HepG2 (cell line): ENCODE data around the gene SMPD3. TPM values are rescaled to one million over a fixed set of nuclear protein-coding genes. Genes with fewer than 3 reads are reported as not detected.

Experiments used
- ATAC-seq: fragments of 200-7000 bp; cut with Tn5 transposase; 3 replicates; pipeline ENCODE4 v1.9.1; 2020; ENCODE audit warnings: mild to moderate bottlenecking, moderate library complexity
- BruUV-seq: library from RNA; stranded (reverse); fragments of 400-500 nt; replicated peaks from 2 replicates; lab custom pipeline; 2021; lab: Mats Ljungman, UMichigan
- CTCF ChIA-PET: fragments of 300-600 bp; formaldehyde crosslinking; extraction: SDS; loops from one replicate; lab custom pipeline; 2021; ENCODE audit warnings: low total read pairs, inconsistent platforms, low intra/inter-chr PET ratio; lab: Yijun Ruan, JAX
- POLR2A ChIA-PET: fragments of 350-600 bp; sonication (Branson Sonifier 250); formaldehyde crosslinking; loops from one replicate; lab custom pipeline; 2020; ENCODE audit warnings: antibody characterized with exemption, inconsistent platforms; lab: Yijun Ruan, JAX
- DNase-seq: peaks from one replicate; pipeline ENCODE4 v3.0.0-alpha.2; 2015; ENCODE audit warnings: low spot score
- FAIRE-seq: peaks from 3 replicates; lab custom pipeline; 2011; peaks lifted over from hg19 to GRCh38; lab: Jason Lieb, UNC
- H2AFZ ChIP-seq: one replicate; pipeline ENCODE4 v1.6.1; 2011; ENCODE audit warnings: low read length, inconsistent platforms
- H3K27ac ChIP-seq: fragments of 300-600 bp; 3 replicates; pipeline ENCODE4 v1.8.0; 2011; ENCODE audit warnings: mixed run types, mild to moderate bottlenecking, mixed read lengths, low read length, inconsistent platforms; ENCODE audit not compliant: insufficient read depth; ENCODE audit errors: extremely low read length
- H3K27me3 ChIP-seq, 2 experiments: fragments of 200-600 bp in 1 of 2; 2 replicates in 1 of 2; 3 replicates in 1 of 2; pipeline versions ENCODE4 v1.6.0 to v1.8.0; 2011; ENCODE audit warnings: low read length in 2 of 2, mild to moderate bottlenecking in 2 of 2, moderate library complexity in 2 of 2, inconsistent platforms in 1 of 2; ENCODE audit not compliant: insufficient read depth in 2 of 2, control insufficient read depth in 1 of 2
- H3K36me3 ChIP-seq, 2 experiments: fragments of 200-600 bp in 1 of 2; replicated peaks in 1 of 2; 2 replicates in 1 of 2; 3 replicates in 1 of 2; pipeline versions ENCODE4 v1.5.1 to v1.8.0; 2011; ENCODE audit warnings: low read length in 2 of 2, inconsistent platforms in 1 of 2; ENCODE audit not compliant: insufficient read depth in 2 of 2, control insufficient read depth in 1 of 2
- H3K4me1 ChIP-seq: 2 replicates; pipeline ENCODE4 v1.5.1; 2012; ENCODE audit warnings: low read length, inconsistent platforms; ENCODE audit not compliant: insufficient read depth
- H3K4me2 ChIP-seq: 2 replicates; pipeline ENCODE4 v1.6.0; 2011; ENCODE audit warnings: low read depth, low read length, inconsistent platforms
- H3K4me3 ChIP-seq, 3 experiments: fragments of 200-600 bp in 1 of 3; sonication (generic), shearing (Covaris generic) in 1 of 3; replicated peaks in 1 of 3; 2 replicates each; pipeline ENCODE4 v1.5.1; 2011 to 2016; ENCODE audit warnings: low read length in 3 of 3, inconsistent platforms in 2 of 3, low read depth in 2 of 3, mild to moderate bottlenecking in 2 of 3, control low read depth in 1 of 3, mixed read lengths in 1 of 3; ENCODE audit not compliant: insufficient read depth in 1 of 3
- H3K79me2 ChIP-seq: one replicate; pipeline ENCODE4 v1.6.1; 2011; ENCODE audit warnings: low read length, inconsistent platforms; ENCODE audit not compliant: insufficient read depth
- H3K9ac ChIP-seq: 2 replicates; pipeline ENCODE4 v1.6.0; 2011; ENCODE audit warnings: mild to moderate bottlenecking, low read depth, low read length, inconsistent platforms; ENCODE audit not compliant: insufficient read depth
- H3K9me3 ChIP-seq: 2 replicates; pipeline ENCODE4 v1.5.1; 2012; ENCODE audit warnings: mild to moderate bottlenecking, low read length
- H4K20me1 ChIP-seq: 2 replicates; pipeline ENCODE4 v1.6.0; 2011; ENCODE audit warnings: inconsistent platforms, mild to moderate bottlenecking, low read length, moderate library complexity; ENCODE audit not compliant: insufficient read depth
- ATF1 ChIP-seq: IDR thresholded peaks from 2 replicates; pipeline ENCODE4 v1.6.1; 2016; ENCODE audit warnings: mild to moderate bottlenecking, control low read depth
- FOSL1 ChIP-seq: sonication (generic); formaldehyde crosslinking; IDR thresholded peaks from 2 replicates; pipeline ENCODE4 v1.9.0; 2021; ENCODE audit warnings: missing genetic modification reagents, borderline replicate concordance
- MNT ChIP-seq: fragments of 450-650 bp; IDR thresholded peaks from 2 replicates; pipeline ENCODE4 v1.6.1; 2016
- MTA3 ChIP-seq: sonication (generic); formaldehyde crosslinking; IDR thresholded peaks from 2 replicates; pipeline ENCODE4 v1.4.0; 2020; ENCODE audit warnings: missing genetic modification reagents
- NFIC ChIP-seq: IDR thresholded peaks from 2 replicates; pipeline ENCODE4 v1.6.1; 2012; ENCODE audit warnings: mild to moderate bottlenecking, low read length, inconsistent platforms
- NFKB2 ChIP-seq: sonication (generic); formaldehyde crosslinking; IDR thresholded peaks from 2 replicates; pipeline ENCODE4 v1.4.0; 2020; ENCODE audit warnings: missing genetic modification reagents, borderline replicate concordance
- NKX3-1 ChIP-seq: sonication (generic); formaldehyde crosslinking; IDR thresholded peaks from 2 replicates; pipeline ENCODE4 v1.5.0; 2020; ENCODE audit warnings: missing genetic modification reagents
- PHB2 ChIP-seq: fragments of 450-650 bp; IDR thresholded peaks from 2 replicates; pipeline ENCODE4 v1.6.1; 2018; ENCODE audit not compliant: partially characterized antibody
- ZBTB34 ChIP-seq: sonication (generic); formaldehyde crosslinking; IDR thresholded peaks from 2 replicates; pipeline ENCODE4 v1.8.0; 2022; ENCODE audit warnings: mild to moderate bottlenecking, missing genetic modification reagents
- ZNF143 ChIP-seq: sonication (generic); formaldehyde crosslinking; IDR thresholded peaks from 2 replicates; pipeline ENCODE4 v1.4.0; 2020; ENCODE audit warnings: missing genetic modification reagents
- ZNF256 ChIP-seq: sonication (generic); formaldehyde crosslinking; conservative IDR thresholded peaks from 2 replicates; pipeline ENCODE4 v1.4.0; 2020; ENCODE audit warnings: missing genetic modification reagents
- ZNF557 ChIP-seq: sonication (generic); formaldehyde crosslinking; IDR thresholded peaks from 2 replicates; pipeline ENCODE4 v1.4.0; 2020; ENCODE audit warnings: missing genetic modification reagents
- ZNF652 ChIP-seq: IDR thresholded peaks from 2 replicates; pipeline ENCODE4 v1.6.1; 2016; ENCODE audit warnings: low read depth, borderline replicate concordance
- ZNF703 ChIP-seq: sonication (generic); formaldehyde crosslinking; IDR thresholded peaks from 2 replicates; pipeline ENCODE4 v1.5.1; 2020; ENCODE audit warnings: missing genetic modification reagents, mild to moderate bottlenecking, moderate library complexity, borderline replicate concordance
- ZSCAN31 ChIP-seq: sonication (generic); formaldehyde crosslinking; IDR thresholded peaks from 2 replicates; pipeline ENCODE4 v1.5.0; 2020; ENCODE audit warnings: low read depth, mild to moderate bottlenecking, missing genetic modification reagents
- WGBS: methylation state at CpG from one replicate; pipeline ENCODE4 v1.1.6; 2017; ENCODE audit warnings: low lambda C conversion rate; 5-methylcytosine and 5-hydroxymethylcytosine counted together
- in situ Hi-C: cut with HindIII; loops from 2 replicates; pipeline ENCODE4 v1.10.0; 2017; ENCODE audit warnings: low pct_unique_long_range_greater_than_20kb; ENCODE audit not compliant: extremely low pct_ligation_motif_present
- intact Hi-C: fragments of 100-400 bp; cut with micrococcal nuclease; formaldehyde crosslinking; loops from one replicate; pipeline ENCODE4 v1.10.0; 2022; ENCODE audit not compliant: unreplicated experiment
- polyA plus RNA-seq, 8 experiments: library from polyadenylated mRNA; depleted of rRNA in 3 of 8; stranded (reverse) in 7 of 8; unstranded in 1 of 8; fragments of >200 nt; fragmentation: Illumina TruSeq in 4 of 8; extraction: Trizol in 4 of 8; gene quantifications; 2 replicates each; pipeline versions ENCODE4 v1.2.1 to v1.2.3, GENCODE V29; 2011 to 2016; ENCODE audit warnings: low read depth in 4 of 8, missing spikeins in 1 of 8, mixed read lengths in 1 of 8; ENCODE audit not compliant: insufficient read depth in 1 of 8
- total RNA-seq, 5 experiments: library from RNA; depleted of rRNA; stranded (reverse); fragments of >200 nt; fragmentation: Illumina TruSeq; extraction: Trizol; gene quantifications; 2 replicates each; pipeline ENCODE4 v1.2.3, GENCODE V29; 2016; ENCODE audit warnings: low read depth in 1 of 5

Gene SMPD3
- total and polyA plus RNA-seq, 2 of the 13 experiments (the other 11 are each of a cell fraction or from before 2014, with no cell fraction given), result 0.07 to 0.32 TPM

GRCh38 chr16:68480084-68480995 lies 32.0 kb upstream of the SMPD3 start:
- BruUV-seq, result no TSS peak
- in situ Hi-C loops, result no loop called here

GRCh38 chr16:68479271-68479670 lies 31.0 kb upstream of the SMPD3 start:
- Histone ChIP-seq H3K9ac (no peak overlapping the region), H3K4me3 (no peak overlapping the region), H3K4me2 (no peak overlapping the region), H3K27me3 (peaks cover 0 to 5% of the 10 kb centered on the region in 2 experiments; a peak in 1 of 5 replicates), H3K27ac (no peak overlapping the region), H4K20me1 (no peaks in the 10 kb centered on the region), H3K79me2 (no peaks in the 10 kb centered on the region), H3K4me1 (no peaks in the 10 kb centered on the region), H3K36me3 (no peaks in the 10 kb centered on the region), H3K9me3 (no peaks in the 10 kb centered on the region), H2AFZ (no peak overlapping the region)
- in situ Hi-C loops, result no loop called here
- no peak for DNase-seq
- WGBS, result 32% methylated on average over 2 of the region's 2 CpGs
- no peak for ATAC-seq
- ChIA-PET CTCF (no interaction called here), POLR2A (no interaction called here)
- no peak for FAIRE-seq
- BruUV-seq, result no TSS peak
- intact Hi-C loops, result no loop called here
- no peak for TF ChIP-seq ATF1 (CRISPR knock-in tag)
- TF ChIP-seq NFIC, result no peak
- no peak for TF ChIP-seq ZNF143 (CRISPR knock-in tag)
- TF ChIP-seq PHB2, result no peak
- TF ChIP-seq ZNF557 (CRISPR knock-in tag), result no peak
- no peak for TF ChIP-seq ZNF652 (CRISPR knock-in tag)
- TF ChIP-seq ZNF703 (CRISPR knock-in tag), result no peak
- no peak for TF ChIP-seq ZSCAN31 (CRISPR knock-in tag)
- TF ChIP-seq ZNF256 (CRISPR knock-in tag), result no peak
- no peak for TF ChIP-seq ZBTB34 (CRISPR knock-in tag)
- no peak for TF ChIP-seq NKX3-1 (CRISPR knock-in tag)
- no peak for TF ChIP-seq FOSL1 (CRISPR knock-in tag)
- no peak for TF ChIP-seq MTA3 (CRISPR knock-in tag)

More at GRCh38 chr16:68480084-68480995, 32.0 kb upstream of the SMPD3 start:
- no peaks in the 10 kb centered on the region for H3K9me3 ChIP-seq
- no peaks in the 10 kb centered on the region for H4K20me1 ChIP-seq
- DNase-seq, result no peak
- FAIRE-seq, result no peak
- intact Hi-C loops, result no loop called here
- ChIA-PET POLR2A (no interaction called here), CTCF (no interaction called here)
- H3K4me1 ChIP-seq, result no peaks in the 10 kb centered on the region
- H3K79me2 ChIP-seq, result no peaks in the 10 kb centered on the region
- WGBS, result 51% methylated on average over 6 of the region's 6 CpGs
- H3K27ac ChIP-seq, result no peak overlapping the region
- ATAC-seq, result no peak
- H3K27me3 ChIP-seq, result 0 out of 5 replicates have a peak, but pooled peaks cover 0 to 5% of the 10 kb centered on the region in 2 experiments
- no peak for TF ChIP-seq NFKB2 (CRISPR knock-in tag)
- TF ChIP-seq MNT, result 0 out of 2 replicates have a peak, but pooled peaks have one; percentile 14
- H3K9ac ChIP-seq, result no peak overlapping the region
- H3K4me2 ChIP-seq, result no peak overlapping the region
- no peaks in the 10 kb centered on the region for H3K36me3 ChIP-seq
- no peak overlapping the region for H2AFZ ChIP-seq
- H3K4me3 ChIP-seq, result no peak overlapping the region
